K562 (cell line): ENCODE results near the gene LRRC61. TPM values are rescaled to one million over a fixed set of nuclear protein-coding genes. Genes with fewer than 3 reads are reported as not detected.

Experiments used
- ATAC-seq: fragments of 200-7000 bp; cut with Tn5 transposase; 3 replicates; pipeline ENCODE4 v1.9.1; 2020; ENCODE audit warnings: moderate library complexity
- BruUV-seq: library from RNA; stranded (reverse); fragments of 400-500 nt; replicated peaks from 2 replicates; lab custom pipeline; 2021; lab: Mats Ljungman, UMichigan
- CTCF ChIA-PET: fragments of 300-600 bp; formaldehyde crosslinking; extraction: SDS; loops from one replicate; lab custom pipeline; 2021; ENCODE audit warnings: low intra/inter-chr PET ratio; lab: Yijun Ruan, JAX
- POLR2A ChIA-PET: fragments of 300-600, 350-650 bp; sonication (Branson Sonifier 250); formaldehyde crosslinking; extraction: SDS; loops from one replicate; lab custom pipeline; 2021; ENCODE audit warnings: antibody characterized with exemption, inconsistent platforms; lab: Yijun Ruan, JAX
- DNase-seq, 4 experiments: peaks; one replicate each; pipeline versions ENCODE4 v3.0.0 to v3.0.0-alpha.2; 2011 to 2018; ENCODE audit warnings: low spot score in 3 of 4, mixed read lengths in 3 of 4; ENCODE audit errors: extremely low read depth in 1 of 4
- FAIRE-seq: peaks from 2 replicates; lab custom pipeline; 2011; peaks lifted over from hg19 to GRCh38; lab: Jason Lieb, UNC
- H2AFZ ChIP-seq: 2 replicates; pipeline ENCODE4 v1.6.0; 2011; ENCODE audit warnings: low read depth, low read length, control low read depth, inconsistent platforms
- H3K27ac ChIP-seq: fragments of 200-600 bp; 3 replicates; pipeline ENCODE4 v1.8.0; 2011; ENCODE audit warnings: low read depth, mild to moderate bottlenecking, control low read depth, inconsistent platforms, low read length, moderate library complexity, mixed read lengths; ENCODE audit errors: extremely low read depth
- H3K27me3 ChIP-seq, 2 experiments: fragments of 300-600 bp in 1 of 2; 2 replicates in 1 of 2; 3 replicates in 1 of 2; pipeline versions ENCODE4 v1.6.0 to v1.8.0; 2011; ENCODE audit warnings: inconsistent platforms in 2 of 2, low read length in 2 of 2, mild to moderate bottlenecking in 1 of 2, mixed read lengths in 1 of 2, moderate library complexity in 1 of 2; ENCODE audit not compliant: control insufficient read depth in 2 of 2, insufficient read depth in 2 of 2
- H3K36me3 ChIP-seq: fragments of 300-600 bp; 3 replicates; pipeline ENCODE4 v1.8.0; 2011; ENCODE audit warnings: mild to moderate bottlenecking, low read length, inconsistent platforms; ENCODE audit not compliant: control insufficient read depth, insufficient read depth
- H3K4me1 ChIP-seq, 2 experiments: fragments of 200-600 bp in 1 of 2; replicated peaks in 1 of 2; 2 replicates in 1 of 2; 3 replicates in 1 of 2; pipeline versions ENCODE4 v1.5.1 to v1.8.0; 2011; ENCODE audit warnings: inconsistent platforms in 2 of 2, low read length in 2 of 2, mild to moderate bottlenecking in 1 of 2, mixed read lengths in 1 of 2, moderate library complexity in 1 of 2; ENCODE audit not compliant: control insufficient read depth in 2 of 2, insufficient read depth in 2 of 2
- H3K4me2 ChIP-seq: 2 replicates; pipeline ENCODE4 v1.6.1; 2011; ENCODE audit warnings: low read length, control low read depth, inconsistent platforms, mixed read lengths; ENCODE audit not compliant: insufficient read depth
- H3K4me3 ChIP-seq: fragments of 200-600 bp; sonication (generic), shearing (Covaris generic); 2 replicates; pipeline ENCODE4 v1.5.1; 2016; ENCODE audit warnings: control low read depth, inconsistent platforms
- H3K79me2 ChIP-seq: fragments of 200-600 bp; 3 replicates; pipeline ENCODE4 v1.8.0; 2011; ENCODE audit warnings: low read length, inconsistent platforms; ENCODE audit not compliant: control insufficient read depth, insufficient read depth
- H3K9ac ChIP-seq, 2 experiments: 2 replicates each; pipeline versions ENCODE4 v1.6.0 to v1.6.1; 2011; ENCODE audit warnings: low read depth in 2 of 2, low read length in 2 of 2, control low read depth in 1 of 2, inconsistent platforms in 1 of 2, mild to moderate bottlenecking in 1 of 2, mixed read lengths in 1 of 2; ENCODE audit not compliant: insufficient read depth in 1 of 2
- H3K9me1 ChIP-seq: one replicate; pipeline ENCODE4 v1.6.0; 2011; ENCODE audit warnings: inconsistent platforms, mild to moderate bottlenecking, low read length, moderate library complexity; ENCODE audit not compliant: control insufficient read depth, insufficient read depth
- H3K9me3 ChIP-seq: replicated peaks from 2 replicates; pipeline ENCODE4 v1.5.1; 2011; ENCODE audit warnings: low read depth, low read length, inconsistent platforms; ENCODE audit not compliant: control insufficient read depth, insufficient read depth
- H4K20me1 ChIP-seq: replicated peaks from 2 replicates; pipeline ENCODE4 v1.6.1; 2011; ENCODE audit warnings: low read length, inconsistent platforms, mixed read lengths; ENCODE audit not compliant: control insufficient read depth, insufficient read depth
- CBX8 ChIP-seq: fragments of 200-600 bp; sonication (generic); IDR thresholded peaks from 2 replicates; pipeline ENCODE4 v1.6.1; 2012; ENCODE audit warnings: borderline replicate concordance, mixed run types, low read depth, mild to moderate bottlenecking, moderate library complexity, mixed read lengths, low read length, control low read depth, inconsistent platforms; ENCODE audit not compliant: poor library complexity, severe bottlenecking; ENCODE audit errors: extremely low read depth
- HIVEP1 ChIP-seq: fragments of 250-450 bp; sonication (Bioruptor Pico); IDR thresholded peaks from 2 replicates; pipeline ENCODE4 v1.4.0; 2020; ENCODE audit warnings: mild to moderate bottlenecking
- MCM7 ChIP-seq, 2 experiments: fragments of 450-650 bp; IDR thresholded peaks; 2 replicates each; pipeline ENCODE4 v1.6.1; 2016 to 2018
- MED1 ChIP-seq: sonication (generic); formaldehyde crosslinking; IDR thresholded peaks from 2 replicates; pipeline ENCODE4 v1.8.1; 2023; ENCODE audit warnings: missing genetic modification reagents, borderline replicate concordance
- PPARD ChIP-seq: fragments of 250-450 bp; sonication (Bioruptor Pico); IDR thresholded peaks from 2 replicates; pipeline ENCODE4 v1.8.0; 2022; ENCODE audit warnings: inconsistent platforms, mild to moderate bottlenecking, moderate library complexity
- RUNX1 ChIP-seq: sonication (generic); IDR thresholded peaks from 2 replicates; pipeline ENCODE4 v1.6.1; 2016; ENCODE audit warnings: antibody characterized with exemption, low read depth
- SIN3B ChIP-seq: fragments of 450-650 bp; IDR thresholded peaks from 2 replicates; pipeline ENCODE4 v1.6.1; 2017; ENCODE audit warnings: low read depth, mild to moderate bottlenecking, moderate library complexity
- WGBS: fragments of 100-300 bp; shearing (Covaris generic); methylation state at CpG from one replicate; pipeline ENCODE4 v1.1.6; 2016; ENCODE audit warnings: low coverage, mixed read lengths; ENCODE audit not compliant: insufficient coverage; ENCODE audit errors: missing lambda C conversion rate; 5-methylcytosine and 5-hydroxymethylcytosine counted together
- in situ Hi-C: fragments of 300-500 bp; cut with MboI; formaldehyde crosslinking; loops from 4 replicates; pipeline ENCODE4 v1.15.0; 2018; ENCODE audit warnings: inconsistent platforms, mixed read lengths
- intact Hi-C: fragments of 100-400 bp; cut with micrococcal nuclease; formaldehyde crosslinking; loops from 2 replicates; pipeline ENCODE4 v1.14.2; 2022
- polyA plus RNA-seq, 8 experiments: library from polyadenylated mRNA; depleted of rRNA in 4 of 8; stranded (reverse) in 5 of 8; unstranded in 3 of 8; fragments of >200 nt; fragmentation: Nextera tagmentation in 2 of 8; fragmentation: Illumina TruSeq in 1 of 8; extraction: Ambion mirVana in 2 of 8; extraction: Trizol in 1 of 8; gene quantifications; 2 replicates each; pipeline versions ENCODE4 v1.2.1 to v1.2.3, GENCODE V29; 2011 to 2014; ENCODE audit warnings: inconsistent platforms in 1 of 8, missing spikeins in 1 of 8
- total RNA-seq, 7 experiments: library from RNA; depleted of rRNA in 6 of 7; stranded (reverse); fragments of >200 nt in 6 of 7; fragmentation: Illumina TruSeq in 2 of 7; extraction: Trizol in 2 of 7; gene quantifications; 2 replicates each; pipeline versions ENCODE4 v1.2.1 to v1.2.3, GENCODE V29; 2011 to 2021; ENCODE audit warnings: low replicate concordance in 1 of 7
- TF ChIP-seq, protein P1 (sequence below): fragments of 200-800 bp; sonication (Bioruptor generic); IDR thresholded peaks from 2 replicates; pipeline ENCODE4 v1.6.1; 2017; ENCODE audit warnings: missing genetic modification characterization, missing compliant biosample characterization
- TF ChIP-seq, protein P2 (sequence below): sonication (generic); formaldehyde crosslinking; IDR thresholded peaks from 2 replicates; pipeline ENCODE4 v1.8.0; 2022; ENCODE audit warnings: mild to moderate bottlenecking, missing genetic modification reagents

Gene LRRC61
- total and polyA plus RNA-seq, 9 of the 15 experiments (the other 6 are each of a cell fraction or from before 2014, with no cell fraction given): 1.3 to 55.2 (median 35.2) TPM

- TF ChIP-seq, protein P1, sequence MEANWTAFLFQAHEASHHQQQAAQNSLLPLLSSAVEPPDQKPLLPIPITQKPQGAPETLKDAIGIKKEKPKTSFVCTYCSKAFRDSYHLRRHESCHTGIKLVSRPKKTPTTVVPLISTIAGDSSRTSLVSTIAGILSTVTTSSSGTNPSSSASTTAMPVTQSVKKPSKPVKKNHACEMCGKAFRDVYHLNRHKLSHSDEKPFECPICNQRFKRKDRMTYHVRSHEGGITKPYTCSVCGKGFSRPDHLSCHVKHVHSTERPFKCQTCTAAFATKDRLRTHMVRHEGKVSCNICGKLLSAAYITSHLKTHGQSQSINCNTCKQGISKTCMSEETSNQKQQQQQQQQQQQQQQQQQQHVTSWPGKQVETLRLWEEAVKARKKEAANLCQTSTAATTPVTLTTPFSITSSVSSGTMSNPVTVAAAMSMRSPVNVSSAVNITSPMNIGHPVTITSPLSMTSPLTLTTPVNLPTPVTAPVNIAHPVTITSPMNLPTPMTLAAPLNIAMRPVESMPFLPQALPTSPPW (CRISPR knock-in tag): no peak
- TF ChIP-seq SIN3B: no peak
- TF ChIP-seq, protein P2, sequence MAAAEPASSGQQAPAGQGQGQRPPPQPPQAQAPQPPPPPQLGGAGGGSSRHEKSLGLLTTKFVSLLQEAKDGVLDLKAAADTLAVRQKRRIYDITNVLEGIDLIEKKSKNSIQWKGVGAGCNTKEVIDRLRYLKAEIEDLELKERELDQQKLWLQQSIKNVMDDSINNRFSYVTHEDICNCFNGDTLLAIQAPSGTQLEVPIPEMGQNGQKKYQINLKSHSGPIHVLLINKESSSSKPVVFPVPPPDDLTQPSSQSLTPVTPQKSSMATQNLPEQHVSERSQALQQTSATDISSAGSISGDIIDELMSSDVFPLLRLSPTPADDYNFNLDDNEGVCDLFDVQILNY (CRISPR knock-in tag): no peak
- TF ChIP-seq MED1 (CRISPR knock-in tag): no peak
- no peak for TF ChIP-seq HIVEP1 (CRISPR knock-in tag)
- TF ChIP-seq CBX8: no peak
- TF ChIP-seq, all 486 proteins: peak for 0
These were observed 38.2 kb downstream of the LRRC61 start (continued) for GRCh38 chr7:150361402-150361801.

DNA sequence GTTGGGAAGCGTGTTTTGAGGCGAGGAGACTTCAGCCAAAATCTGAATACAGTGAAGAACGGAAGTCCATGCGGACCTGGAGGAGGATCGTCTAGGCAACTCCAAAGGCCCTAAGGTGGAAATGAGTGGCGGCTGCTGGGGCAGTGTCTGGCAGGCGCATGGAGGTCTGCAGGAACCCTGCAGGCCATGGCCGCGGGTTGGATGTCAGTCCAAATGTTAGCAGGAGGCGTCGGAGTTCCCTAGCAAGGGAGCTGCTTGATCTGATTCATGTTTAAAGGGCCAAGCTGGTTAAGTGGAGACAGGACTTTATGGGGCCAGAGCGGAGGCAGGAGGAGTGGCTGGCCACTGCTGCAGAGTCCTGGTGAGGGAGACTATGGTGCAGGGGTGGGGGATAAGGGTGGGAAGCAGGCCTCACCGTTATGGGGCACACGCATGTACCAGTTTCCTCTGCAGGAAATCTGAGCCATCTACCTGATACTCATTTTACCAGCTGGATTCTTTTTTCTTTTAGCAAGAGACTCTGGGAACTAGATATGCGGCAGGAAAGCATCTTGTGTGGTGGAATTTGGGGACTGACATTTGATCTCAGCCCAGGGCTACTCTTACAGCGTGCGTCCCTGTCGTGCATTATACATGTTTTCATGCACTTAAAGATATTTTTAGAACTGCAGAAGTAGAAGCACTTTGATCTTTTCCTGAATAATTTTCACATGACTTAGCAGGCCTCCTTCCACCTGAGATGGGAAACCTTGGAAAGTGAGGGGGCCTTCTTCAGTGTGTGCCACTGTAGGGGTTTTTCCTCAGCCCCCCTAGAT, 38.9 kb downstream of the LRRC61 start:
- peak in 1 of 4 experiments; percentile 7 for DNase-seq
- in situ Hi-C loops (no loop called here), intact Hi-C loops (no loop called here)
- Histone ChIP-seq H2AFZ (no peak overlapping the region), H3K4me1 (peaks cover 24 to 31% of the 10 kb centered on the region in 2 experiments), H3K4me3 (no peak overlapping the region), H4K20me1 (no peaks in the 10 kb centered on the region), H3K27ac (no peak overlapping the region), H3K36me3 (no peaks in the 10 kb centered on the region), H3K9ac (0 out of 4 replicates have a peak overlapping the region, but pooled peaks of 1 of the 2 experiments have one; percentile 46), H3K9me1 (peaks cover 5% of the 10 kb centered on the region)
- POLR2A ChIA-PET: interaction anchor here (0.6 to 1.6 kb wide), 5 partner anchors 9 to 545 kb away, joined by 3 to 7 read pairs (median 4); no protein-coding TSS in a partner anchor
- ATAC-seq: no peak
- TF ChIP-seq RUNX1 (no peak), PPARD (no peak), MCM7 (IDR thresholded peaks at IDR 0.05) (0 out of 4 replicates have a peak, but pooled peaks of 1 of the 2 experiments have one; percentile 24)
- TF ChIP-seq, all 486 proteins: peak for 1
- Histone ChIP-seq H3K79me2 (no peaks in the 10 kb centered on the region), H3K9me3 (no peaks in the 10 kb centered on the region), H3K27me3 (no peaks in the 10 kb centered on the region; a peak in 1 of 5 replicates), H3K4me2 (no peak overlapping the region)
- CTCF ChIA-PET: no interaction called here
- 64% methylated on average over 18 of the region's 18 CpGs for WGBS
- FAIRE-seq: no peak
- BruUV-seq: no TSS peak
